ENCODE results near the gene THSD7B.

DNA sequence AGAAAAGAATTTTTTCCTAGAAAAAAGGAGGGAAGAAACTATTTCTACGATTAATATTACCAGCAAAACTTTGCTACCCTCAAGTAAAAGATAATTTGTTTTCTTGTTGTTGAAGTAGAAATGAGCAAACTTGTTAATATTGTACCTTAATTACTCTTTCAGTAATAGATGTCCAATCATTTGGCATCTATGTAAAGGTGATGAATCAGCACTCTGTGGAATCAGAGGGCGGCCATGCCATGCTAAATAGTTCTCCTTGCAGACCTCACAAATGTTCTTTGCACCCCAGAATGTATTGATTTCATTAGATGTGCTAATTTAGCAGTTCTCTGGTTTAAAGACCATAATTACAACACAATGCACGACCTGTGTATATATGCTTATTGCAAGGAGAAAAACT, 29.1 kb upstream of the THSD7B start:
- TF ChIP-seq, protein P1, sequence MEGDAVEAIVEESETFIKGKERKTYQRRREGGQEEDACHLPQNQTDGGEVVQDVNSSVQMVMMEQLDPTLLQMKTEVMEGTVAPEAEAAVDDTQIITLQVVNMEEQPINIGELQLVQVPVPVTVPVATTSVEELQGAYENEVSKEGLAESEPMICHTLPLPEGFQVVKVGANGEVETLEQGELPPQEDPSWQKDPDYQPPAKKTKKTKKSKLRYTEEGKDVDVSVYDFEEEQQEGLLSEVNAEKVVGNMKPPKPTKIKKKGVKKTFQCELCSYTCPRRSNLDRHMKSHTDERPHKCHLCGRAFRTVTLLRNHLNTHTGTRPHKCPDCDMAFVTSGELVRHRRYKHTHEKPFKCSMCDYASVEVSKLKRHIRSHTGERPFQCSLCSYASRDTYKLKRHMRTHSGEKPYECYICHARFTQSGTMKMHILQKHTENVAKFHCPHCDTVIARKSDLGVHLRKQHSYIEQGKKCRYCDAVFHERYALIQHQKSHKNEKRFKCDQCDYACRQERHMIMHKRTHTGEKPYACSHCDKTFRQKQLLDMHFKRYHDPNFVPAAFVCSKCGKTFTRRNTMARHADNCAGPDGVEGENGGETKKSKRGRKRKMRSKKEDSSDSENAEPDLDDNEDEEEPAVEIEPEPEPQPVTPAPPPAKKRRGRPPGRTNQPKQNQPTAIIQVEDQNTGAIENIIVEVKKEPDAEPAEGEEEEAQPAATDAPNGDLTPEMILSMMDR (IDR thresholded peaks at IDR 0.05), result no peak
- no peak for TF ChIP-seq ZFX (IDR thresholded peaks at IDR 0.05; ENCODE audit: borderline replicate concordance)
